Amniotic stem cell (primary cell): ENCODE results near the gene ABL2.

ENCODE experiments used
- DNase-seq: peaks from one replicate; lab custom pipeline; 2025; lab: John Stamatoyannopoulos, UW

ABL2 gene

GRCh38 chr1:179092896-179093461 is 136.5 kb downstream of the ABL2 start:
- DNase-seq, result no peak

GRCh38 chr1:179091691-179092165 is 137.7 kb downstream of the ABL2 start:
- DNase-seq, result no peak

GRCh38 chr1:179090923-179091322 is 138.6 kb downstream of the ABL2 start:
- DNase-seq, result no peak

GRCh38 chr1:179090522-179090921 is 139.0 kb downstream of the ABL2 start:
- DNase-seq, result no peak

DNA sequence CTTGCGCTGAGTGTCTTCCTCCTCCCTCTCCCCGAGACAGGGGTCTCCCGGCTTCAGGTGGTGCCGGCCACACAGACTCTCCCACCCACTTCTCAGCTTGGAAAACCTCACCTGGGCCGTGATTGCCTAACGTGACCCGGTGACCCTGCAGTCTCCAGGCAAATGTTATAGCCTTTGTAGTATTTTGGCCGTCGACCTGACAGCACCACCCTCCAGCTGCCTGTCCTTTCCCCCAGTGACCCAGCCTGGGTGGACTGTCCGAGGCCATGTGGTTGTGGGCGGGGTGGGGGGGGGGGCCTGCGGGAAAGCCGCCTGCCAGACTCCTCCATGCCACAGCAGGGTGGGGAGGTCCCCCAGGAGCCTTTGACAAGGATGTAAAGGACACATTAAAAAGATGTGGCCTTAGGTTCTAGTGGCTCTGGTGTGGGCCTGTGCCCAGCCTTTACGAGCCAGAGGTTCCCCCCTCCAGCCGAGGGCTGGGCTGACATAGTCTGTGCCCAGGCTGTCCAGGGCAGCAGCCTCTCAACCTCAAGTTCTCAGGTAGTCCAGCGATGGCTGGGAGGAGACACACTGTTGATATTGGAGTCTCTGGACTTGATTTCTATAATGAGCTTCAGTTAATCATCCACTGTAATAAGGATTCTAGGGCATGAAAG is 139.5 kb downstream of the ABL2 start:
- DNase-seq, result no peak

DNA sequence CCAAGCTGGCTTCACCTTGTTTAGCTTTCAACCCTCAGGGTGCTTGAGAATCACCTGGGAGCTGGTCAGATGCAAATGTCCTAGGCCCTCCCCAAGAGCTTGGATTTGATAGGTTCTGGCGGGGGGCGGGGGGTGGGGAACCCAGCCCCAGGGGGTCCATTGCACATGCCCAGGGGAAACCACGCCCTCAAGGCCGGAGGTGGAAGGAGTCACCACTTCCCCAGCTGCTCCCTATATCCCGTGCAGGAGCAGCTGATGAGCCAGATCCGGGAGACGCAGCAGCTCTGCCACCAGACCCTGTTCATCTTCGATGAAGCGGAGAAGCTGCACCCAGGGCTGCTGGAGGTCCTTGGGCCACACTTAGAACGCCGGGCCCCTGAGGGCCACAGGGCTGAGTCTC is 141.8 kb downstream of the ABL2 start:
- DNase-seq, result no peak

GRCh38 chr1:179083533-179083932 is 145.9 kb downstream of the ABL2 start:
- DNase-seq, result no peak

DNA sequence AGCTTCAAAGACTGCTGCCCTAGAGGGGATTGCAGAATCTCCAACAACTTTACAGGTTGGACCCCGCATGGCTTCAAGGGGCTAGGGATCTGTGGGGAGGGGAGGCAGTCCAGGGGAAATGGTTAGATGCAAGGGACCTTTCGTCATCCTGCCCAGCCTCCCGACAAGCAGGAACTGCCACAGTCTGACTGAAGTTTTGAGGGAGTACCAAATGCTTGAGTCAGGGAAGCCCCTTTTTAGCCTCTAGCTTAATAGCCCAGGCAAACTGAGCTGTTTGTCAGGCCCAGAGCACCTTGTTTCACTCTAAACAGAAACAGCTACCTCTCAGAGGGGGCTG is 146.5 kb downstream of the ABL2 start:
- DNase-seq, result no peak

GRCh38 chr1:179082333-179082998 is 147.0 kb downstream of the ABL2 start:
- no peak for DNase-seq

DNA sequence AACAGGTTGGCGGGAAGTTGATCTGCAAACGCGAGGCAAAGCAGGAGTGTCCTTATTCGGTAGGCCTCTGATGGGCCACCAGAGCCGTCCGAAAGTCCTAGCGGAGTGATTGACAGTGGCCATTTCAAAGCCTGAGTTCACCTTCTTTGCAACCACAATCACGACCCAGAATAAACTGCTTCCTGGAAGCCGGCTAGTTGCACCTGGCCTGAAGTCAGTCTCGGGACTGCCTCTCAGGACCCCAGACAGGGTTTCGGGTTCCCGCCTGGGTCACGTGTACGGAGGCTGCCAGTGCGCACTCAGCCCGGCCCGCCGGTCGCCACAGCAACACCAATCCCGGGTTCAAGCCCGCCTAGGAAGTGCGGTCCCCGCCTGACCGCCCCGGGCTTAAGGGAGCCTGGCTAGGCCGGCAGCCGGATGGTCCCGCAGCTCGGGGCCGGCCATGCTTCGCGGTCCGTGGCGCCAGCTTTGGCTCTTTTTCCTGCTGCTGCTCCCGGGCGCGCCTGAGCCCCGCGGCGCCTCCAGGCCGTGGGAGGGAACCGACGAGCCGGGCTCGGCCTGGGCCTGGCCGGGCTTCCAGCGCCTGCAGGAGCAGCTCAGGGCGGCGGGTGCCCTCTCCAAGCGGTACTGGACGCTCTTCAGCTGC is 147.7 kb downstream of the ABL2 start, which contains the start of gene TOR3A:
Gene TOR3A, plus strand, starts transcription at position 384 of the 646 bp plus-strand sequence. Its CDS starts 59 bp downstream, at position 443.
- peak; percentile 53 for DNase-seq

DNA sequence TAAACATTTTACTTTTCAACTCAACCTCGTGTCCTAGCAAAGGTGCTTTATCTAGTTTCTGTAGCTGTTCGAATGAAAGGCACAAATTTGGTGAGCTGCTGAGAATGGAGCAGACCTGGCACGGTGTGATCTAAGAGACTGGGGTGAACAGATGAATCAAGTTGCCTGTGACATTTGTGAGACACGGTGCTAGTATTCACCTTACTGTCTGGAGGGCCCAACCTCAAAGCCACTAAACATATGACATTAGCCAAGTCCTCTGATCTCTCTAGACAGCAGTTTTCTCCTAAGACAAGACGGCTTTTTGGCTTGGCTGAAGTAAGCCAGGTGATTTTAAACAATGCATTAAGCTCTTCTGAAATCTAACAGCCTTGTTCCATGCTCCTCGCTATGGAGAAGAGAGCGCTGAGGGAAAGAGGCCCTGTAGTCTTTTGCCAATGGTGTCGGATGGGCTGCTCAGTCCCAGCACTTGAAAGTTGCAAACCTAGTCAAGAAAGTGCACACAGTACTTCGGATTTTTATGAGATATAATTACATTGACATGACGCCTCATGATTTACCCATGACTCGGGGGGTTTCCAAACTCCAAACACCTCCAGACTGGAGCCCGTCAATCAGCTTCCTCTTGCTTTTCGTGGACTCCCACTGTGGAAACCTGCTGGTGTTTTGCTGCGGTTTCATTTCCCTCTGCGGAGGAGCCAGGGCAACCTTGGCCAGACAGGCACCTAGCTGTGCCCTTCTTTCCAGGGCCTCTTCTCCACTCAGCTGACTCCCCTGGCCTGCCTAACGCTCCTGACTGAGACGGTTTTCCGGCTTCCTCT is 148.4 kb downstream of the ABL2 start:
- DNase-seq, result no peak

DNA sequence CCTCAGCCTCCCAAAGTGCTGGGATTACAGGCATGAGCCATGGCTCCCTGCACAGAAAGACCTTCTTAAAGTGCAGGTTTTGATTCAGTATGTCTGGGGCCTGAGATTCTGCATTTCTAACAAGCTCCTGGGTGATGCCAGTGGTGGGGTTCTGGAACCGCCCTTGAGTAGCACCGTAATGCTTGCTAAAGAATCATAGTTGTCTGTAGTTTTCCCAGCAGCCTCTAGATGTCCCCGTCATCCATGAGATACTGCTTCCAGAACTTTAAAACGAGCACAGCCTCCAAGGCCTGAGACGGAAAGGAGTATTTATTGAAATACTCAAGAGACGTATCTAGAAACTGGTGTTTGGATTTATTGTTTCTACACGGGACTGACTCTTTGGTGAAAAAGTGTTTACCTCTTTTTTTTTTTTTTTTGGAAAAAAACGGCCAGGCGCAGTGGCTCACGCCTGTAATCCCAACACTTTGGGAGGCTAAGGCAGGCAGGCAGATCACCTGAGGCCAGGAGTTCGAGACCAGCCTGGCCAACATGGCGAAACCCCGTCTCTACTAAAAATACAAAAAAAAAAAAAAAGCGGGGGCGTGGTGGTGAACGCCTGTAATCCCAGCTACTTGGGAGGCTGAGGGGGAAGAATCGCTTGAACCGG is 150.2 kb downstream of the ABL2 start:
- DNase-seq, result peak; percentile 55

DNA sequence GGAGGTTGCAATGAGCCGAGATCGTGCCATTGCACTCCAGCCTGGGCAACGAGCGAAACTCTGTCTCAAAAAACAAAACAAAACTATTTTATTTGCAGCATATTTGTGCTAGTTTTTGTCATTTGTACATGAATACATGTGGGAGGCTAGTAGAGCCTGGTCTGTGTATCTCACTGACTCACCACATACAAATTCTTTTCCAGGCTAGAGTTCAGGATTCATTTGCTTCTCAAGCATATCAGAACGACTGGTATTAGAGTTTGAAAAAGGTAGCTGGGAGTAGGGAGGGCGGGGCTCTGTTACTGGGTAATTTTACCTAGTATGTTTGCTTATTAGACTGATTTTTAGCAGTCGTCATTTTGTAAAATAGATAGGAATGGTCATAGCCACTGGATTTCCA is 152.1 kb downstream of the ABL2 start:
- DNase-seq, result no peak

- DNase-seq, result no peak
Observed at GRCh38 chr1:179066471-179066870, 163.0 kb downstream of the ABL2 start.

- DNase-seq, result no peak
Observed at GRCh38 chr1:179061360-179062282, 167.9 kb downstream of the ABL2 start.

DNA sequence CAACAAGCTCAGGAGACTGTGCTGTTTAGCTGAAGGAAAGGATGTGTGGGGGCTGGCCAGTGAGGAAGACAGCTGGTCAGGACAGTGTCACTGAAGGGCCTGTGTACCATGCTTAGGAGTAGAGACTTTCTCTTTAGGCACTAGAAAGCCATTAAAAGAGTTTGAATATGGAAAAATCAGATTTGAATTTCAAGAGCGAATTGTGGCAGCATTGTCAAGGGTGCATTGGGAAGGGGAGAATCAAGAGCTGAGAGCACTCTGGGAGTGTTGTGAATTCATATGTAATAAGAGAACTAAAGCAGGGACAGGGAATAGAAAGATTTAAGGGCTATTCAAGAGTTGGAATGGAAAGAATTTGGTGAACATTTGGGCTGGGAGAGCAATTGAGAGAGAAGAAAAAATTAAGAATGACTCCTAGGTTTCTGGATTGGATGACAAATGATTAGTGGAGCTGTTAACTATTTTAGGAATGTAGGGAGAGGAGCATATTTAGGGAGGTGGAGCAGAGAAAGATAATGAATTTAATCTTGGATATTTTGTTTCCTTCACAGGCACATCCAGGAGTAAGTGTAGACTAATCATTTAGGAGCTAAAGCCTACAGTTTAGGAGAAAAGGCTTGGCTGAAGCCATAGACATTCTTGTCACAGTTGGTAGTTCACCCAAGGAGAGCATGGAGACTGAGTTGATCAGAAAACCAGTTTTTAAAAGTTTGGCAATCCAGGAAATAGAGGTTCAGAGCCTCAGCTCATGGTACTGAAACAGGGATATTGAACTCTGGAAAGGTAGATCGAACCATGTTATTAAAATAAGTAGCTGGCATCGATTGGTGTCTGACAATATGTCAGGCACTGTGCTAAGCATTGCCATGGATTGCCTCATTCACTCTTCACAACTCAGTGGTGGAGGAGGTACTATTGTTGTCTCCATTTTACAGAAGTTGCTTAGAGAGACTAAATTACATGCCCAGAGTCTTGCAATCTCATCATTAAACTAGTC is 170.7 kb downstream of the ABL2 start:
- no peak for DNase-seq

DNA sequence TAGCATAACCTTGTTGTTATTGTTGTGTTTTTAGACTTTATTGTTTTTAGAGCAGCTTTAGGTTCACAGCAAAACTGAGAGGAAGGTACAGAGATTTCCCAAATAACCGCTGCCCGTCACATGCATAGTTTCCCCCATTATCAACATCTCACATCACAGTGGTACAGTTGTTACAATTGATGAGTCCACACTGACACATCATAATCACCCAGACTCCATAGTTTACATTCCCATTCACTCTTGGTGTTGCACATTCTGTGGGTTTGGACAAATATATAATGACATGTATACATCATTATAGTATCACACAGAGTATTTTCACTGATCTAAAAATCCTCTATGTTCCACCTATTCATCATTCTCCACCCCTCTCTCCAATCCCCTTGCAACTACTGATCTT is 173.5 kb downstream of the ABL2 start:
- no peak for DNase-seq

- no peak for DNase-seq
Observed at GRCh38 chr1:179053486-179053885, 176.0 kb downstream of the ABL2 start.

GRCh38 chr1:179052776-179053175 is 176.7 kb downstream of the ABL2 start:
- DNase-seq, result no peak
